Sigmoid colon (tissue), 4 donors: Measurements from ENCODE around the gene CABP2.

Experiments
- CTCF ChIP-seq, 4 experiments: fragments of 450-650 bp in 3 of 4; fragments of 200-600 bp in 1 of 4; IDR thresholded peaks; one replicate each; pipeline ENCODE4 v1.5.1; 2016 to 2019; ENCODE audit warnings: antibody characterized with exemption in 4 of 4, mild to moderate bottlenecking in 3 of 4, moderate library complexity in 2 of 4
- POLR2A ChIP-seq, 2 donors: fragments of 450-650 bp; IDR thresholded peaks; one replicate each; pipeline ENCODE4 v1.6.1; 2016; ENCODE audit warnings: antibody characterized with exemption in 2 of 2, mild to moderate bottlenecking in 2 of 2, moderate library complexity in 2 of 2
- POLR2AphosphoS5 ChIP-seq, 4 donors: sonication (generic); formaldehyde crosslinking; IDR thresholded peaks; one replicate each; pipeline ENCODE4 v1.6.1; 2017; ENCODE audit warnings: antibody characterized with exemption in 4 of 4

GRCh38 chr11:67564230-67564629 is 41.0 kb upstream of the CABP2 start:
- no peak for TF ChIP-seq POLR2AphosphoS5 (IDR thresholded peaks at IDR 0.05)
- TF ChIP-seq CTCF (IDR thresholded peaks at IDR 0.05): no peak
- TF ChIP-seq POLR2A (IDR thresholded peaks at IDR 0.05): no peak
